ENCODE measurements around the gene OR2H2. TPM values are rescaled to one million over a fixed set of nuclear protein-coding genes. Genes with fewer than 3 reads are reported as not detected.

OR2H2 gene
- total and polyA plus RNA-seq, 4 donors: not detected

DNA sequence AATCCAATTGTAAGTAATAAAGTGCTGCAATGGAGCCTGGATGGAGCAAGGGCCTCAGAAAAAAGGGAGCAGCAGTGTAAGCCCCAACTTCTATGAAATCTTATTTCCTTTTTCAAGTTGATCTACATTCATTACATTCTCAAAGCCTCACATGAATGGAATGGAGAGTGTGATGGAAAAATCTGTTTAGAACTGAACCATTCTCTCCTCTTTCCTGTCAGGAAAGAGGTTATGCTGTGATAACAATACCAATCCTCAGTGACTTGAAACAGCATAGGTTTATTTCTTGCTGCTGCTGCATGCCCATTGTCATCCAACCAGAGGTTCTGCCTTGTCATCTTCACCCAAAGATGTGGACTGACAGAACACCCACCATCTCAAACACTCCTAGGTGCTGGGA, 8.9 kb upstream of the OR2H2 start:
- Histone ChIP-seq H3K27ac (ENCODE audit: low read depth in 1 of 2, low read length in 1 of 2) (no peak overlapping the region), H3K27me3 (ENCODE audit: control insufficient read depth in 3 of 3, insufficient read depth in 3 of 3, low read length in 2 of 3) (peaks cover 0 to 6% (median 2%) of the 10 kb centered on the region in 3 donors), H3K36me3 (ENCODE audit: control insufficient read depth in 4 of 4, insufficient read depth in 4 of 4, low read length in 4 of 4) (no peaks in the 10 kb centered on the region), H3K4me1 (ENCODE audit: control insufficient read depth in 5 of 5, insufficient read depth in 5 of 5, low read length in 5 of 5) (no peaks in the 10 kb centered on the region), H3K9me3 (ENCODE audit: control insufficient read depth in 4 of 4, insufficient read depth in 3 of 4, low read length in 3 of 4) (peaks cover 0 to 3% (median 0%) of the 10 kb centered on the region in 4 donors), H3K4me3 (no peak overlapping the region), H3K9ac (ENCODE audit: insufficient read depth in 1 of 2, low read length in 2 of 2) (no peak overlapping the region)
- DNase-seq (no peak), ATAC-seq (ENCODE audit: insufficient read depth, low FRiP score) (no peak)
- TF ChIP-seq, protein P1, sequence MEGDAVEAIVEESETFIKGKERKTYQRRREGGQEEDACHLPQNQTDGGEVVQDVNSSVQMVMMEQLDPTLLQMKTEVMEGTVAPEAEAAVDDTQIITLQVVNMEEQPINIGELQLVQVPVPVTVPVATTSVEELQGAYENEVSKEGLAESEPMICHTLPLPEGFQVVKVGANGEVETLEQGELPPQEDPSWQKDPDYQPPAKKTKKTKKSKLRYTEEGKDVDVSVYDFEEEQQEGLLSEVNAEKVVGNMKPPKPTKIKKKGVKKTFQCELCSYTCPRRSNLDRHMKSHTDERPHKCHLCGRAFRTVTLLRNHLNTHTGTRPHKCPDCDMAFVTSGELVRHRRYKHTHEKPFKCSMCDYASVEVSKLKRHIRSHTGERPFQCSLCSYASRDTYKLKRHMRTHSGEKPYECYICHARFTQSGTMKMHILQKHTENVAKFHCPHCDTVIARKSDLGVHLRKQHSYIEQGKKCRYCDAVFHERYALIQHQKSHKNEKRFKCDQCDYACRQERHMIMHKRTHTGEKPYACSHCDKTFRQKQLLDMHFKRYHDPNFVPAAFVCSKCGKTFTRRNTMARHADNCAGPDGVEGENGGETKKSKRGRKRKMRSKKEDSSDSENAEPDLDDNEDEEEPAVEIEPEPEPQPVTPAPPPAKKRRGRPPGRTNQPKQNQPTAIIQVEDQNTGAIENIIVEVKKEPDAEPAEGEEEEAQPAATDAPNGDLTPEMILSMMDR (IDR thresholded peaks at IDR 0.05; ENCODE audit: control extremely low read depth, extremely low read depth): no peak

DNA sequence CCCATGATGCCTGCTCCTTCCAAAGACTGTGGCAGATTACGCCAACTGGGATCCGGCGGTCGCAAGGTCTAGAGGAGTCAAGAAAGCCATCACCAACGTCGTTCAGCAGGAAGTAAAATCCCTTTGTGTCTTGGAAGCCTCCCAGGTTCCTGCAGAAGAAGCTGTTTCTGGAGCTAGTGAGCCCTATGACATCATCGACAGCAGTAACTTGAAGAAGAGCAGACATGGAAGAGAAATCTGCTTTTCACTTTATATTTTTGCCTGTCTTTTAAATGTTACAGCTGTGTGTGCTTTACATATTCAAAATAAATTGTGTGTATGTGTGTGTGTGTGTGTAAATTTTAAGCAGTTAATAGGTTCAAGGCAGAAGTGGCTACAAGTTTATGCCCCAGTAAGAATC, 7.4 kb upstream of the OR2H2 start:
- Histone ChIP-seq H3K27me3 (ENCODE audit: control insufficient read depth in 3 of 3, insufficient read depth in 3 of 3, low read length in 2 of 3) (peaks cover 0 to 6% (median 0%) of the 10 kb centered on the region in 3 donors), H3K36me3 (ENCODE audit: control insufficient read depth in 4 of 4, insufficient read depth in 4 of 4, low read length in 4 of 4) (no peaks in the 10 kb centered on the region), H3K27ac (ENCODE audit: low read depth in 1 of 2, low read length in 1 of 2) (no peak overlapping the region), H3K9ac (ENCODE audit: insufficient read depth in 1 of 2, low read length in 2 of 2) (no peak overlapping the region), H3K4me3 (no peak overlapping the region), H3K4me1 (ENCODE audit: control insufficient read depth in 5 of 5, insufficient read depth in 5 of 5, low read length in 5 of 5) (no peaks in the 10 kb centered on the region), H3K9me3 (ENCODE audit: control insufficient read depth in 4 of 4, insufficient read depth in 3 of 4, low read length in 3 of 4) (peaks cover 0 to 3% (median 0%) of the 10 kb centered on the region in 4 donors)
- WGBS, 2 donors: 70 to 72% methylated on average over 7 of the region's 7 CpGs
- TF ChIP-seq, protein P1 (IDR thresholded peaks at IDR 0.05; ENCODE audit: control extremely low read depth, extremely low read depth): no peak
- DNase-seq: no peak
- ATAC-seq (ENCODE audit: insufficient read depth, low FRiP score): no peak

- H3K36me3 ChIP-seq (ENCODE audit: control insufficient read depth in 4 of 4, insufficient read depth in 4 of 4, low read length in 4 of 4): no peaks in the 10 kb centered on the region
- TF ChIP-seq, protein P1 (IDR thresholded peaks at IDR 0.05; ENCODE audit: control extremely low read depth, extremely low read depth): peak; percentile 94
- H3K9me3 ChIP-seq (ENCODE audit: control insufficient read depth in 4 of 4, insufficient read depth in 3 of 4, low read length in 3 of 4): no peaks in the 10 kb centered on the region
- peaks cover 0 to 7% (median 0%) of the 10 kb centered on the region in 5 donors for H3K4me1 ChIP-seq (ENCODE audit: control insufficient read depth in 5 of 5, insufficient read depth in 5 of 5, low read length in 5 of 5)
- 7 to 17% methylated on average over 3 of the region's 3 CpGs for WGBS, 2 donors
- H3K4me3 ChIP-seq: no peak overlapping the region
- ATAC-seq (ENCODE audit: insufficient read depth, low FRiP score) (peak; percentile 69), DNase-seq (peak; percentile 46 to 71 (median 66))
- H3K27me3 ChIP-seq (ENCODE audit: control insufficient read depth in 3 of 3, insufficient read depth in 3 of 3, low read length in 2 of 3): no peaks in the 10 kb centered on the region
- no peak overlapping the region for H3K9ac ChIP-seq (ENCODE audit: insufficient read depth in 1 of 2, low read length in 2 of 2)
- no peak overlapping the region for H3K27ac ChIP-seq (ENCODE audit: low read depth in 1 of 2, low read length in 1 of 2)
Observed at GRCh38 chr6:29589423-29590048, 4.6 kb downstream of the OR2H2 start.
